ENCODE results near the gene HEG1. TPM values are rescaled to one million over a fixed set of nuclear protein-coding genes. Genes with fewer than 3 reads are reported as not detected.

The HEG1 gene
- total RNA-seq, 4 donors from 2014 or later: 6.0 to 52.8 (median 10.9) TPM

DNA sequence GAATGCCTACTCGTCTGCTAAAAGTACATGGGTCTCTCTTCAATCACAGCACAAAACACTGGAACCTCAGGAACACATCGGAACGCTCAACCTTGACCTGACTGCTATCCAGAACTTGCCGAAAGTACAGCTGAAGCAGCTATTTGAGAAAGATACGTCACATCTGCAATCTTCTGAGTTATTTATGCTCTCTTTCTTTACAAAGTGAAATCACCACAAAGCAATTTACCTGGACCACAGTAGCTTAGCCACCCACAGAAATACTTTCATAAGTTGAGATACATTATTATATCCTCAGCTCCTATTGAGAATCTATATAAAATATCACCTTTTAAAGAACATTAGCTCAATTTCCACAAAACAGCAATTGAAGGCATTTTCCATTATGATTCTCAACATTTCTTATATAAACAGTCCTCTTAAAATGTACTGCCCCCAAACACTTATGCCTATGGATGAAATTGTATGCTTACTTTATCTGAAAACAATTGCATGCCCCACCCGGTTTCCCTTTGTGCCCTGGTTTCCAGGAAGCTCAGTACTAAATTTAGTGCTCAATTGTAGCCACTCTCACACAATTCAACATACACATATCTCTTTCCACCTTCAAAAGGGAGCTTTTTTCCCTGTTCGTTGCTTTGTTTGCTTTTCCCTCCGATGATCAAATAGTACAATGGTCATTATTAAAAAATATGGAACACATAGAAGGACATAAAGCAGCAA, 31.8 kb downstream of the HEG1 start:
- H3K4me3 ChIP-seq: no peak overlapping the region
- no peaks in the 10 kb centered on the region for H3K27me3 ChIP-seq
- peak overlapping the region in 2 of 4 donors; percentile 23 to 25 for H3K27ac ChIP-seq
- H3K9me3 ChIP-seq: no peaks in the 10 kb centered on the region
- TF ChIP-seq, protein P1, sequence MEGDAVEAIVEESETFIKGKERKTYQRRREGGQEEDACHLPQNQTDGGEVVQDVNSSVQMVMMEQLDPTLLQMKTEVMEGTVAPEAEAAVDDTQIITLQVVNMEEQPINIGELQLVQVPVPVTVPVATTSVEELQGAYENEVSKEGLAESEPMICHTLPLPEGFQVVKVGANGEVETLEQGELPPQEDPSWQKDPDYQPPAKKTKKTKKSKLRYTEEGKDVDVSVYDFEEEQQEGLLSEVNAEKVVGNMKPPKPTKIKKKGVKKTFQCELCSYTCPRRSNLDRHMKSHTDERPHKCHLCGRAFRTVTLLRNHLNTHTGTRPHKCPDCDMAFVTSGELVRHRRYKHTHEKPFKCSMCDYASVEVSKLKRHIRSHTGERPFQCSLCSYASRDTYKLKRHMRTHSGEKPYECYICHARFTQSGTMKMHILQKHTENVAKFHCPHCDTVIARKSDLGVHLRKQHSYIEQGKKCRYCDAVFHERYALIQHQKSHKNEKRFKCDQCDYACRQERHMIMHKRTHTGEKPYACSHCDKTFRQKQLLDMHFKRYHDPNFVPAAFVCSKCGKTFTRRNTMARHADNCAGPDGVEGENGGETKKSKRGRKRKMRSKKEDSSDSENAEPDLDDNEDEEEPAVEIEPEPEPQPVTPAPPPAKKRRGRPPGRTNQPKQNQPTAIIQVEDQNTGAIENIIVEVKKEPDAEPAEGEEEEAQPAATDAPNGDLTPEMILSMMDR (IDR thresholded peaks at IDR 0.05): no peak
- TF ChIP-seq POLR2A (IDR thresholded peaks at IDR 0.05): no peak
- DNase-seq: no peak
- peaks cover 0 to 4% (median 0%) of the 10 kb centered on the region in 4 donors for H3K4me1 ChIP-seq
- peaks cover 0 to 26% (median 0%) of the 10 kb centered on the region in 3 donors for H3K36me3 ChIP-seq

GRCh38 chr3:125022206-125022605, 33.6 kb downstream of the HEG1 start:
- no peak for DNase-seq
- Histone ChIP-seq H3K9me3 (no peaks in the 10 kb centered on the region), H3K4me1 (peaks cover 0 to 4% (median 0%) of the 10 kb centered on the region in 4 donors), H3K27ac (no peak overlapping the region), H3K36me3 (peaks cover 0 to 18% (median 0%) of the 10 kb centered on the region in 3 donors), H3K27me3 (no peaks in the 10 kb centered on the region), H3K4me3 (no peak overlapping the region)
- TF ChIP-seq, protein P1 (IDR thresholded peaks at IDR 0.05): no peak
- TF ChIP-seq POLR2A (IDR thresholded peaks at IDR 0.05): no peak

DNA sequence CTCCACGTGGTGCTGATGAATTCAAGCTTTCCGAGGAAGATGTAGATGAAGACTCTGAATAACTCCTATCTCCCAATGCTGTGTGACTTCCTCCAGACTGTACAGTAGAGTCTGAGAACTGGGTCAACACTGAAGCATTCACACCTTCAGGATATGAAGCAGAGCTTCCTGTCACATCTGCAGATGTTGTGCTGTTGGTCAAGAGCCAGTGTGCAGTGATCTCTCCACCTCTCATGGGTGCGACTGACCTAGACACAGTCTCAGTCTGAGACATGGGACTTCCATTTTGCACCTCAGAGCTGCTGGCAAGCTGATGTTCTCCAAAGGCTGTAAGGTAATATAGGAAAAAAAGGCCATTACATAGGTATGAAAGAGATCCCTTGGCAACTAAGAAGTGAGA, 36.5 kb downstream of the HEG1 start:
- Histone ChIP-seq H3K27ac (peak overlapping the region in 1 of 4 donors; percentile 3), H3K4me3 (no peak overlapping the region), H3K4me1 (no peaks in the 10 kb centered on the region), H3K27me3 (no peaks in the 10 kb centered on the region), H3K9me3 (no peaks in the 10 kb centered on the region), H3K36me3 (peaks cover 0 to 18% (median 0%) of the 10 kb centered on the region in 3 donors)
- no peak for TF ChIP-seq POLR2A (IDR thresholded peaks at IDR 0.05)
- TF ChIP-seq, protein P1 (IDR thresholded peaks at IDR 0.05): no peak
- DNase-seq: no peak

DNA sequence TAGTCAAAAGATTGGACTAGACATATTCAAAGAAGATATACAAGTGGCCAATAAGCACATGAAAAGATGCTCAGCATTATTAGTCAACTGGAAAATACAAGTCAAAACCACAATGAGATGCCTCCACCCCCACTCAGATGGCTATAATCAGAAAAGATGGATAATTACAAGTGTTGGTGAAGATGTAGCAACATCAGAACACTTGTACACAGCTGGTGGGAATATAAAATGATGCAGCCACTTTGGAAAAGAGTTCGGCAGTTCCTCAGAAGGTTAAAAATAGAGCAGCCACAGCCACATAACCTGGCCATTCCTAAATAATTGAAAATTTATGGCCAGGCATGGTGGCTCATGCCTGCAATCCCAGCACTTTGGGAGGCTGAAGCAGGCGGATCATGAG, 38.4 kb downstream of the HEG1 start:
- Histone ChIP-seq H3K36me3 (peaks cover 0 to 37% (median 0%) of the 10 kb centered on the region in 3 donors), H3K4me1 (no peaks in the 10 kb centered on the region), H3K9me3 (no peaks in the 10 kb centered on the region), H3K4me3 (no peak overlapping the region), H3K27ac (no peak overlapping the region), H3K27me3 (no peaks in the 10 kb centered on the region)
- no peak for DNase-seq
- no peak for TF ChIP-seq POLR2A (IDR thresholded peaks at IDR 0.05)
- TF ChIP-seq, protein P1 (IDR thresholded peaks at IDR 0.05): no peak

DNA sequence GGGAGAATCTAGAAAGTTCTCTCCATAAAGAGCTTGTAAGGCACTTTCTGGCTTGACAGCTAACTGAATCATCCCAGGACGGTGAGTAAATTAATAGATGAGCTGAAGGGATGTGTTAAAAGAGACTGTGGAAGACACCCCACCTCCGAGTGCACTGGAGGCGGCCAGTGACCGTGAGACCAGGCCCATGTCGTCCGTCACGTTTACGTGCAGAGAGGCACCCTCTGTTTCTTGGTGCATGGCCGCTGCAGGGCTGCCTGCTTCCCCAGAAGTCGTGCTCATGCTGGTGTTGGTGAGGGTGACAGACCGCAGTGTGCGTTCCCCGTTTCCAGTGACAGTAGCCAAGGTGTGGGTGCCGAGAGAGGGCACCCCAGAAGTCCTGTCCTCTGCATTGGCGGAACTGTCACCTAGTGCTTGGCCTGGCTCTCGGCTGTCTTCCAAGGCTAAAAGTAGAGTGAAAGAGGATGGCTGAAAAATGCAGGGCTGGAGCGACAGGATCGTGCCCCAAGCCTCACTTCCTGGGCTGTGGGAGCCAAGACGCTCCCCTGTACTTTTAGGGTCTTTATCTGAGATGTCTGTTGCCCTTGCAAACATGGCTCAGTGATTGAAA, 41.1 kb downstream of the HEG1 start:
- no peak overlapping the region for H3K27ac ChIP-seq
- peaks cover 0 to 41% (median 0%) of the 10 kb centered on the region in 3 donors for H3K36me3 ChIP-seq
- no peak for TF ChIP-seq POLR2A (IDR thresholded peaks at IDR 0.05)
- TF ChIP-seq, protein P1 (IDR thresholded peaks at IDR 0.05): no peak
- H3K4me1 ChIP-seq: peaks cover 0 to 5% (median 0%) of the 10 kb centered on the region in 4 donors
- DNase-seq: no peak
- no peaks in the 10 kb centered on the region for H3K27me3 ChIP-seq
- no peaks in the 10 kb centered on the region for H3K9me3 ChIP-seq
- H3K4me3 ChIP-seq: no peak overlapping the region

Data from Peyer's patch (tissue), 4 donors.